ENCODE results near the gene ANO2.

The ANO2 gene

GRCh38 chr12:5807514-5808219, 137.4 kb downstream of the ANO2 start:
- DNase-seq, result no peak

GRCh38 chr12:5807090-5807414, 138.0 kb downstream of the ANO2 start:
- no peak for DNase-seq

DNA sequence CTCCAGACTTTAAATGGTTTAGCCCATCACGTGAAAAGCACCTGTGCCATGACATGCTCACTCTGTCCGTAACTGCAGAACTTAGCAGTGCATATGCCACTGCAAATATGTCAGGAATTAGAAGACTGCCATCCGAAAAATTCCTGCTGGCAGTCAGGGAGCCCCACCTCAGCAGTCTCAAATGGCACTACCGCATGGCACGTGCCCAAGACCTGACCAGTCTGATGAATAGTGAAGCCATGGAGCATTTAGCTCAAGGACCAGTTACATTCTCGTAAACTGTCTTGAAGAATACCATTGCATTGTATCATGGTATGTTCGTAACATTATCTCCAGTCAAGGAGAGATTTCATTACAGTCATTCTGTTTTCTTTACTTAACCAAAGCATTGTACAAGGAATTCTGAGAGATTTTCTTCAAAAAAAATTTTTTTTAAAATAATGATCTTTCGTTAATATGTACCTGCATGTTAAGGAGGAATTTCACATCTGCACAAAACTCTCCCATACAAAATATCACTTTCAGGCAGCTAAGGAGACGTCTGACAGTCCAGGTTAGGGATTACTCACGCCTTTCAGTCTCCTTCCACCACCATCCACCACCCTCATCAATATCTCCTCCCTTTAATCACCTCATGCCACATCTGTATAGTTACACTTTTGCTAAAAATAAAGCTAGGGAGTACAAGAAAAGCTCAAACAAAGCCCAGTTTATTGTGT, 138.5 kb downstream of the ANO2 start:
- no peak for DNase-seq

GRCh38 chr12:5803532-5803931, 141.5 kb downstream of the ANO2 start:
- DNase-seq, result no peak

GRCh38 chr12:5798242-5799015, 146.6 kb downstream of the ANO2 start:
- no peak for DNase-seq

DNA sequence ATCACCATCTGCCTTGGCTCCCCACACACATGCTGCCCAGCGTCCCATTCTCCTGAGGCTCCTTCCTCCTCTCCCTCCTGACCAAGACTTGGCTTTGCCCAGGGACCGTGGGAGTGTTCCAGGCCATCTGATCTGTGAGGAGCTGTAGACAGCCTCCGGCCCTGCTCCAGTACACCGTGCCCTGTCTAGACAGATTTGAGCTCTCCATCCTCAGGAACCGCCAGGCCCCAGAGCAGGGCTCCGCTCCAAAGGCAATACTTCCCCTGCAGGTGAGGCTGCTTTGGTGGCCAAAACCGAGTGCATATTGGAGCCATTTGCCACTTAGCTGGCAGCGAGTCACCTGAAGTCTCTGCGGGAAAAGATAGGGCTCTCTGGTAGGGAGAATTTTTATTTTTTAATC, 147.4 kb downstream of the ANO2 start:
- DNase-seq, result no peak

GRCh38 chr12:5796959-5797225, 148.2 kb downstream of the ANO2 start:
- DNase-seq, result no peak

DNA sequence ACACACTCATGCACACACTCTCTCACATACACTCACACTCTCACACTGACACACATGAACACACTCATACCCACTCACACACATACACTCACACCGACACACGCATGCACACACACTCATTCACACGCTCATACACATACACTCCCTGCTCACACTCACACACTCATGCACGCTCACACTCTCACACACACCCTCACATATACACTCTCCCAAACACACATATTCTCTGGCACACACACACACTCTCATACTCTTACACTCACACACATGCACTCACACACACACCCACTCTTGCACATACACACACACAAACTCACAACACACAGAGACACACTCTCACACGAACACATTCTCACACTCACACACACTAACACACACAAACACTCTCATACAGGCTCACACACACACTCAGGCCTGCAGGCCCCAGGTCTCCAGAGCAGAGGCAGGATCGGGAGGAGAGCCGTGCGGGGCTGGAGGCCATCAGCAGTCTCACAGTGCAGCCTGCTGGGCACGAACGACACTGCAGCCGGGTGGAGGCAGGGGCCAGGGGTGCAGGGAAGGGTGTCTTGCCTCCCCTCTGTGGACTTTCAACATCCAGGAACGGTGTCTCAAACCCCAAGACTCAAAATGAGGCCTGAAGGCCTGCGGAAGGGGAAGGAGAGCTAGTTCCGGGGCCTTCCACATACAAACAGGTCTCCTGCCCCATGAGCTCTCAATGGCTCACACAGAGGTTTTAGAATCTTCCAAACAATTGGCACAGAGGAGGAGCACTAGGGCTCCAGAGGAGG, 148.7 kb downstream of the ANO2 start:
- peak; percentile 25 for DNase-seq

DNA sequence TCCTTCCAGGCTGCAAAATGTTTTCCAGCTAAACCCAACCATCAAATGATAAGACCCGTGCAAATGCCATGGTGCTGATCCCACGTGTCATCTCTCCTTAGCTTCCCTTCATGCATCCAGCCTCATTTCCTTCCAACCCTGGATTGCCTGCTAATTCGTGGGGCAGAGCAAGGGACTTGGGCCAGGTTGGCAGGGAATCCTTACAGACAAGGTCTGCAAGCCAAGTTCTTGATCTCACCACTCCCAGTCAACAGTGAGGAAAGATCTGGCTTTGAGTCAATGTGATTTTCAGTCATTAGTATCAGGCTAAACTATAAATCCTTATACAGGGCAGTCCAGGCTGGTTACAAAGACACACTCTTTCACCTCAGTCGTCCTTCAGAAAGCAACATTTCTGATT, 150.9 kb downstream of the ANO2 start:
- no peak for DNase-seq

DNA sequence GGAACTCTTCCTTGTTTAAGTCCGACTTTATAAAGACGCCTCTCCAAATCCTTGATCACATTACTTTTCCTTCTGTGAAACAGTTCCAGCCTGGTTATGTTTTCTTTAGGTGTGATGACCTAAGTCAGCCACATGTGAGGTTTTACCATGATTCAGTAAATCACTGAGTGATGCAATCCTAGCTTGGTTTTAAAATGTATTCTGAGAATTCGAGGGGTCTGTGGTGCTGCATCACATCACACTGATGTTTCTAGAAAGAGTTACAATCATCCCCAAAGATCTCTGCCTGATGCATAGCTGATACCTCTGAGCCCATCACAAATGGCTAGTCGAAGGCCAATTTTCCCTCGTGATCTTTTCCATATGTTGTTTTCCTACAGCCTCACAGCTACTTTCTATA, 152.7 kb downstream of the ANO2 start:
- DNase-seq, result no peak

GRCh38 chr12:5789469-5789968, 155.5 kb downstream of the ANO2 start:
- no peak for DNase-seq

- no peak for DNase-seq
Measured at GRCh38 chr12:5787828-5788227, 157.2 kb downstream of the ANO2 start.

GRCh38 chr12:5785601-5786000, 159.5 kb downstream of the ANO2 start:
- DNase-seq, result no peak

GRCh38 chr12:5784462-5785130, 160.5 kb downstream of the ANO2 start:
- DNase-seq, result no peak

DNA sequence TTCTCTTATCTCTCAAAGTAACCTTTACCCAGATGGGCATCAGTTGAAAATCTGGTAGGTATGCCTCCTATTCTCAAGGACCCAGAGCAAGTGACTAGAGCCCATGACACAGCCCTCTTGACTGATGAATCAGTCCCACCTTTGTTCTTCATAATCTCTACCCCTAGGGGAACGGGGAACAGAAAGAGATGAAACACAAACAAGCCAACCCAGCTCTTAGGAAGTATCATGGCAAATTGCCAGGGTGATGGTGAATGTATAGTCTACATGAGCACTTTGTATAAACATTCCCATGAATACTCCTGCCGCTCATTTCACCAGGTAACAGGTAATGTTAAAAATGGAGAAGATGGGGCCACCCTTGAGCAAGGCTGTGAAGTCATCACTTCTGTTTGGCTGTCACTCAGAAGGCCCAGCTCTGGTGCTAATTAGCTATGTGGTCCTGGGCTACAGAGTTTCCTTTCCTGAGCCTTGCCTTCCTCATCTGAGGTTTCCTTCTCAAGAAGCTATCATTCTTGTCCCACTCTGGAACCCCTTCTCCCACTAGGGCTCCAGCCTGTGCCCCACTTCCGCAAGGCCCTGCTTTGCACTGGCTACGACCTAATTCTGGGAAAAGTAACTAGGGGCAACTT, 161.7 kb downstream of the ANO2 start:
- DNase-seq, result no peak

DNA sequence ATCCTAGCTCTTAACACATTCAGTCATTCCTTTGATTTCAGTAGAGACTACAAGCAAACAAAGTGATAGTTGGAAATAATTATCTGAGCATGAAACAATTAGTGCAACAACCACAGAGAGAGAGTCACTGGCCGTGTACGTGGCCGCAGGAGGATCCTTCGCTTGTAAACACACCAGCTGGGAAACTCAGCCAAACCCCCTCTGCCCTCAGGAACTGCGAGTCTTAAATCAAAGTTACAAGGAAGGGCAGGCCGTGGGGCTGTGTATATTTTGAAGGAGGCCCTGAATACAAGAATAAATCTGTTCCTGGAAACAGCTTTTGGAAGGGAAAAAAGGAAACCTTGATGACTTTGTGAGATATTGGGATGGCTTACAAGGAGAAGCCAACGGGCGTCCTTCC, 164.5 kb downstream of the ANO2 start:
- DNase-seq, result no peak

- no peak for DNase-seq
Measured at GRCh38 chr12:5779401-5779800, 165.7 kb downstream of the ANO2 start.

DNA sequence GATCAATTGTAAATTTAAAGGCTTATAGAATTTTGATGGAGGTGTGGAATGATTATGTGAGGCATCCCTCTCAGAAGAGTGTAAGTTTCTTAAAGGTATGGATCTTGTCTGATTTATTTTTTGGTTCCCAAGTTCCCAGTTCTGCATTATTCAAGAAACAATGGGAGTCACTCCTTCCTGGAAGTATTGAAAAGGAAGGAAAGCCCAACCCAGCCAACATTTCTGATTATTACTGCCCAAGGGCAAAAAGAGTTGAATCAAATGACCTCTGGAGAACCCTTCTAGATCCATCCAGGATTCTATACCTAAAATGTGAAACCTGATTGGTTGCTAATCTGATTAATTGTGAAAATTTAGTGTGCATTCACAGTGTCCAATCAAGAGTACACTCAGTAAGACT, 166.2 kb downstream of the ANO2 start:
- DNase-seq, result no peak

GRCh38 chr12:5777451-5777850, 167.6 kb downstream of the ANO2 start:
- no peak for DNase-seq

DNA sequence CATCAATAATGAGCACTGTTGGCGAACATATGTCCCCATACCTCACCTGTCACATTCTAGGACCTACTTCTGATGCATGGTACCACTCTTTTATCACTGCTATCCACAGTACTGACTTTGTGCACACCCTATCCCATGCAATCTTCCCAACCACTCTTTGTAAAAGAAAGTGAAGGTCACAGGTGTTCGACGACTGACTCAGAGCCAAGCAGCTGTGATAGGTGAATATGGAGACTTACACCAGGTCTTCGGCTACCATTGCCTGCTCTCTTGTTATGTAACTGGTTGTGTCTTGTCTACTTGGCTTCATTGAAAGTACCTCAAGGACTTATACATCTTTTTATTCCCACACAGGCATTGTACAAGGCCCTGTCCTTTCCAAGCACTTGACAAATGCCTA, 169.0 kb downstream of the ANO2 start:
- DNase-seq, result no peak

DNA sequence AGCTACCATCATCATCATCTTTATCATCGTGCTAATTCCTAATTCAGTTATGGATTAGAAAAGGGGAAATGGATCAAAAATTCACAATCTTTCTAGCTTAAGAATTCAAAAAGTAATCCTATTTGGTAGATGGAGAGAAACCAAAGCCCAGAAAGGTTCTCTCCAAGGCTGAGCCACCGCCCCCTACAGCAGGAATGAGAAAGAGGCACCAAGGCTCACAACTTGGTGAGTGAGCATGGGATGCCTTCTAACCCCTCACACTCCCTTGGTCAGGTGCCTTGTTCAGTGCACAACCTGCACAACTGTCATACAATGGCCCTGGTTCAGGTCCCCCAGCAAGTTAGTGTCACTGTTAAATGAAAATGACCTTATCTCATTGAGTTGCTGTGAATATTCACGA, 171.5 kb downstream of the ANO2 start:
- no peak for DNase-seq

GRCh38 chr12:5771756-5772155, 173.3 kb downstream of the ANO2 start:
- DNase-seq, result no peak
